NCI-H187 treated with DMSO at 0.1 percent for 48 hours (cell line): ENCODE data around the gene BCR.
"Not testable (repeated sequence)": the region's sequence is repeated elsewhere in the genome, so short reads cannot be mapped to it uniquely, and the experiment has no call there.

ENCODE experiments used
- DNase-seq: peaks from one replicate; lab custom pipeline; 2025; lab: John Stamatoyannopoulos, UW

Gene BCR

GRCh38 chr22:23289851-23290724 is 109.8 kb downstream of the BCR start:
- no peak for DNase-seq

GRCh38 chr22:23291806-23292452 is 111.6 kb downstream of the BCR start:
- DNase-seq, result no peak

DNA sequence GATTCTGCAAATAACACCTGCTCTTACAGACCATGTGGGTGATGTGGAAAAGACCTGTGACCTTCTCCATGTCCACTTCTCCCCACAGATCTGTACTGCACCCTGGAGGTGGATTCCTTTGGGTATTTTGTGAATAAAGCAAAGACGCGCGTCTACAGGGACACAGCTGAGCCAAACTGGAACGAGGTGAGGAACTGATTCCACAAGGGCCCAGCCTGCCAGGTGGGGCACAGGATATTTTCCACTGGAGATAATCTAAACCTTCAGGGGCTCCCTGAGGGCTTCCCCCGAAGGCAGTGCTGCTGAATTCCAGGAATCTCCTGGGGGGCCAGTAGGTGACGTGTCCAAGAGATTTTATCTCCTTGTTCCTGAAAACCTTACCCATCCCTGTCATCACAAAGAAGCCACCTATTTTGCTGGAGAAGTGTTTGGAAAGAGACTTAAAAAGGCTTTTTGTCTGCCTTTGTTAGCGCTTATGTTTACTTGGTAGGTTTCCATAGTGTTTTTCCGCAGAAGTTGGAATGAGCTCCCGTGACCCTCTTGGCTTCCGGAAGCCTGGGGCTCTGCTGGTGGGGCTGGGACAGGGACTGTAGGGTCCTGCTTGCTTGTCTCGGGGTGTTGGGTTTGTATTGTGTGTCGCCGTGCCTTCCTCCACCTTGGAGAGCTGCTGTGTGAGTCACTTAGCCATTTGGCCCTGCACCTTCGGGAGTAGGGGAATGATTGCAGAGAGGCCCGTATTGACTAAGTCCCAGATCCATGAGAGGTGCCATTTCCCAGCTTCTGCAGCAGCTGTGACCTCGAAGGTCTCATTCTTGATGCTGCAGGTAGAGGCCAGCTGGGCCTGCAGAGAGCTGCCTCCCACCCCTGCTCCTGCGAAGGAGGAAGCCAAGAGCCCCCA is 112.4 kb downstream of the BCR start:
- DNase-seq, result no peak

DNA sequence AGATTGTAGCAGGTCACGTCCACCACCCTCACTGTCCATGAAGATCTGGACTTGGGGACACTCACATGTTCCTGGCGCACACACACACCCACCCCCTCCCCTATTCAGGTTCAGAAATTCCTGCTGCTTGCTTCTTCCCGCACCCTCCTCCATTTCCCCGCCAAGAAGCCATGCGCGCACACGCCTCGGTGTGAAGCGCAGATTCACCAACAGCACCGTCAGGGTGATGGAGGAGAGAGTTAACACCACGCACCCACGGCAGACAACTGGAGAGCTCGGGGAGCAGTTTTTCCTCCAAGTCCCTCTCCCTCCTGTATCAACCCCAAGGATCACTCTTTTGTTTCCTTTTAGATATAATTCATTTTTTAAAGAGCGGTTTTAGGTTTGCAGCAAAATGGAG is 113.4 kb downstream of the BCR start:
- no peak for DNase-seq

DNA sequence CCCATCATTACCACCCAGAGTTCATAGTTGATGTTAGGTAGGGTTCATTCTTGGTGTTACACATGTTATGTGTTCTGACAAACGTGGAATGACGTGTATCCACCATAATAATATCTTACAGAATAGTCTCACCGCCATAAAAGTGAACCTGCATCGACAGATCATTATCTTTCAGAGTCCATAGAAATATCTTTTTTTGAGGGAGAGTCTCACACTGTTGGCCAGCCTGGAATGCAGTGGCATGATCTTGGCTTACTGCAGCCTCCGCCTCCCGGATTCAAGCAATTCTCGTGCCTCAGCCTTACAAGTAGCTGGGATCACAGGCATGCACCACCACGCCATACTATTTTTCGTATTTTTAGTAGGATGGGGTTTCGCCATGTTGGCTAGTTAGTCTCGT is 113.9 kb downstream of the BCR start:
- no peak for DNase-seq

DNA sequence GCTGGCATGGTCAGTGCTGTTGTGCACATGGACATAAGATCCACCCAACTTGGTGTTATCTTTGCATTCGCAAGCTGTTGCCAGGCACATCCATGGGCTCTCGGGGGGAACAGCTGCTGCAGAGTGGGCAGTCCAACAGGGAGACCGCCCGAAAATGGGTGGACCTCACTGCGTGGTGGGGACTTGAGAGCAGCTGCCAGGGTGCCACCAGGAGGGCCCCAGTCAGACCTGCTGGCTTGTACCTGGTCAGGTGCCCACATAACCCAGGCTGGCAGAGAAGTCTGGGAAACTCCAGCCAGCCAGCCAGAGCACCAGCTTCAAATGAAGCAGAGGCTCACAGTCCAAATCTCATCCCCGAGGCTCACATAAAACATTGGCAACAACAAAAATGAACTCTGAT is 120.2 kb downstream of the BCR start:
- DNase-seq, result no peak

GRCh38 chr22:23301591-23301990 is 121.3 kb downstream of the BCR start:
- DNase-seq, result no peak

GRCh38 chr22:23302171-23303002 is 122.1 kb downstream of the BCR start:
- no peak for DNase-seq

DNA sequence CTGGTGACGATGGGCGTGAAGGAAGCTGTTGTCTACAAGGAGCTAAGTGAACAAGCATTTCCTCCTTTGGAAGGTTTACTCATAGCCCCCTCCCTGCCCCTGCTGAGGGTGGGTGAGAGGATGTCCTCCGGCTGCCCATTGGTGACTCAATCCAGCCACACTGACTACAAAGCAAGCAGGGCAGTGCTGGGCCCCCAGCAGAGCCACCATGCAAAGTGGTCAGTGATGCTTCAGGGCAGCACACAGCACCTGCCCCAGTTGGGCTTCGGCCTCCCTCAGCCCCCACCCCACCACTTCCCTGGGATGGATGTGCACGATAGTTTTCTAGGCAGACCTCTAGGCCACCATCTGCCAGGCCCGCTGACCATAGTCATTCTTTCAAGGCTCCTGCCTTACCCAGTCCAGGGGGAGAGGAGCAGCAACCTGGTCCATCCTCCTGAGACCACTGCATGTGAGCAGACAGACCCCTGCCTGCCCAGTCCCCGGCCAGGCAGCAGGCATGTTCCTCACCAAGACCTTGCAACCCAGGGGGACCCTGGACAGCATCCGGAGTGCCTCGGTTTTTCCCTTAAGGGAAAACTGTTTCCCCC is 125.1 kb downstream of the BCR start:
- DNase-seq, result no peak

DNA sequence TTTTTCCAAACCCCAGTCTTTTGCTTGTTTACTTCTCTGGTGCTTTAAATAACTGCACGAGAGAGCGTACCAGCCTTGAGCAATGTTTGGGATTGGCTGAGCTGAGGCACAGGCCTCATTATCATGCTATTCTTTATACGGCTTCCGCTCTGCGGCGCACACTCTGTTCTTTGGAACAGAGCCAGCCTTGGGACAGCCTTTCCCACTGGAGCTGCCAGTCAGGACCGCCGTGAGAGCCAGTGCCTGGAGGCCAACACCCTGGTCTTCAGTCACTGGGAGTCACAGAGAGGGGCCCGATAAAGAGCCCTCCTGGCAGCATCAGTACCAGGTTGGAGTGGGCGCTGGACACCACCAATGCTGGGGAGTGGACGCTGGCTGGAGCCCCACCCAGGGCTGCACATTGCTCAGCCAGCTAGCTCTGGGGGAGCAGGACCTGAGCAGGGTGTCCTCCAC is 125.6 kb downstream of the BCR start:
- DNase-seq, result no peak

DNA sequence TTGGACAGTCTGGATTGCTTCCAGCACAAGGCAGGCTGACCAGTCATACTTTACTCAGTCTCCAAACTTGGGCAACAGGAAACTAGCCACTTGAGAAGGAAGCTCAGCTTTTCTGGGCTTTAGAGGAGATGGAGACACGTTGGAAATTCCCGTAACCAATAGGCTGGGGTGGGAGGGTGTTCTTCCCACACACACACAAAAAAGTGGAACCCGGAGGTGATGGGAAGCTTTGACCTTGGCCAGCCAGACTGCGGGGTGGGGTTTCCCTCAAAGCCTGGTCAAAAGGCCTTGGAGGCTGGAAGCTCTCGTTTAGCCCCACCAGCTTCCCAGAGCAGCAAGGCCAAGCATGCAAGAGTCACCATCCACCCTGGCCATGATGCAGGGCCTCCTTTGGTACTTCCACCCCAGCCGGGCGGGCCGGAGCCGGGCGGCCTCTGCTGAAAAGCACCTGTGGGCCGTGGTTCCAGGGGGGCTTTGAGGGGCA is 126.2 kb downstream of the BCR start:
- DNase-seq, result no peak

- no peak for DNase-seq
Observed at GRCh38 chr22:23306926-23307325, 126.6 kb downstream of the BCR start.

- not testable (repeated sequence) for DNase-seq
Observed at GRCh38 chr22:23307511-23307910, 127.2 kb downstream of the BCR start.

- not testable (repeated sequence) for DNase-seq
Observed at GRCh38 chr22:23309261-23309660, 129.0 kb downstream of the BCR start.

GRCh38 chr22:23310443-23311097 is 130.3 kb downstream of the BCR start:
- DNase-seq, result not testable (repeated sequence)

- DNase-seq, result not testable (repeated sequence)
Observed at GRCh38 chr22:23311635-23312420, 131.5 kb downstream of the BCR start.

DNA sequence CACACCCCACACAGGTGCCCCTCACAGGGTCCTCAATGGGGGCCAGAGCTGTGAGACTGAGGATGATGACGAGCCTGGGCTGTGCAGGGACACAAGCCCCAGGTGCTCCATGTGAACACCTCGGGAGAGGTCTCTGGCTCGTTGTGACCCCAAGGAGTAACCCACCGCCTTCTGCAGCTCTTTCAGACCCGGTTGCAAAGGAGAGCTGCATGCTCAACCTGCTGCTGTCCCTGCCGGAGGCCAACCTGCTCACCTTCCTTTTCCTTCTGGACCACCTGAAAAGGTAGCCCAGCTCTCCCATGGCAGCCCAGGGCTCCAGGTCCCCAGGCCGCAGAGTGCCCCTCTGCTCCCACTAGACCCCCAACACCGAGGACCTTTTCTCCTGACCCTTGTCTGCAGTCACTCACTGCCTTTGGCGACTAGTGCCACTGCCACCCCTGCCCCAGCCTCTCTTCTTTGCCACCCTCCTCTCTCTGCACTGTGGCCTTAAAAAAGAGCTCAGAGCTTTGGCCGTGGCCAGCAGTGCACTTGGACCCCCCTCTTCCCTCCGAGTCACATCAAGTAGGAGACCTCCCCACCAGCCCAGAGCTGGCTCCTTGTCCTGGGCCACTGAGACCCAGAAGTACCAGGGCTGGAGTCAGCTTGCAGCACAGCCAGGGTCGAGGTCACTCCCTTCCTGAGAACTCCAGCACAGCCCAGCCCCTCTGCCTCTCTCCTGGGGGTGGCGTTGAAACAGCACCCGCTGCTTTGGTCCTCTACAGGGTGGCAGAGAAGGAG is 133.7 kb downstream of the BCR start:
- DNase-seq, result no peak

- DNase-seq, result no peak
Observed at GRCh38 chr22:23315341-23315917, 135.1 kb downstream of the BCR start.
